HCT116 (cell line): ENCODE data around the gene OR6B1. TPM values are rescaled to one million over a fixed set of nuclear protein-coding genes. Genes with fewer than 3 reads are reported as not detected.

Source experiments
- ATAC-seq: fragments of 200-7000 bp; cut with Tn5 transposase; 2 replicates; pipeline ENCODE4 v1.9.1; 2020; ENCODE audit warnings: mild to moderate bottlenecking, moderate library complexity
- BruUV-seq: library from RNA; stranded (reverse); fragments of 400-500 nt; replicated peaks from 2 replicates; lab custom pipeline; 2021; lab: Mats Ljungman, UMichigan
- CTCF ChIA-PET: fragments of 300-600 bp; sonication (Branson Sonifier 250); formaldehyde crosslinking; loops from one replicate; lab custom pipeline; 2021; ENCODE audit warnings: antibody characterized with exemption; lab: Charles Lee
- POLR2A ChIA-PET: fragments of 300-600, 350-600 bp; sonication (Branson Sonifier 250); formaldehyde crosslinking; loops from one replicate; lab custom pipeline; 2021; ENCODE audit warnings: antibody characterized with exemption; lab: Charles Lee
- RAD21 ChIA-PET, 2 experiments: fragments of 300-600 bp; sonication (Branson Sonifier 250); formaldehyde crosslinking; loops; one replicate each; lab custom pipeline; 2023; ENCODE audit warnings: low total read pairs in 2 of 2; ENCODE audit not compliant: uncharacterized antibody in 2 of 2, unreplicated experiment in 2 of 2, low non-redundant PET in 1 of 2; lab: Charles Lee
- DNase-seq: peaks from one replicate; pipeline ENCODE4 v3.0.0-alpha.2; 2010; ENCODE audit warnings: low read depth, low spot score
- H2AFZ ChIP-seq: fragments of 200-600 bp; shearing (Covaris generic), sonication (generic); 2 replicates; pipeline ENCODE4 v1.6.1; 2017; ENCODE audit warnings: low read depth, mixed run types, mixed read lengths, antibody characterized with exemption, low read length; ENCODE audit not compliant: poor library complexity, severe bottlenecking
- H3K27ac ChIP-seq: 2 replicates; pipeline ENCODE4 v1.5.1; 2012; ENCODE audit warnings: low read depth, low read length
- H3K27me3 ChIP-seq: fragments of 200-600 bp; sonication (generic); 2 replicates; pipeline ENCODE4 v1.6.1; 2016; ENCODE audit warnings: mixed run types, low read length, mixed read lengths; ENCODE audit not compliant: insufficient read depth
- H3K36me3 ChIP-seq, 2 experiments: fragments of 200-500 bp in 1 of 2; fragments of 200-600 bp in 1 of 2; sonication (Bioruptor generic) in 1 of 2; sonication (generic) in 1 of 2; 2 replicates each; pipeline versions ENCODE4 v1.5.1 to v1.6.1; 2014 to 2016; ENCODE audit warnings: low read length in 2 of 2, inconsistent platforms in 1 of 2, mixed read lengths in 1 of 2, mixed run types in 1 of 2; ENCODE audit not compliant: insufficient read depth in 2 of 2, control insufficient read depth in 1 of 2
- H3K4me1 ChIP-seq, 2 experiments: fragments of 200-600 bp in 1 of 2; sonication (generic) in 1 of 2; 2 replicates each; pipeline versions ENCODE4 v1.5.1 to v1.6.1; 2012 to 2017; ENCODE audit warnings: low read length in 2 of 2, inconsistent platforms in 1 of 2, mild to moderate bottlenecking in 1 of 2, mixed read lengths in 1 of 2, mixed run types in 1 of 2, moderate library complexity in 1 of 2; ENCODE audit not compliant: insufficient read depth in 2 of 2, control insufficient read depth in 1 of 2
- H3K4me2 ChIP-seq: fragments of 200-600 bp; sonication (generic); 2 replicates; pipeline ENCODE4 v1.6.1; 2017; ENCODE audit warnings: mixed run types, low read length, mixed read lengths
- H3K4me3 ChIP-seq, 2 experiments: fragments of 200-600 bp in 1 of 2; sonication (generic) in 1 of 2; replicated peaks in 1 of 2; 2 replicates each; pipeline ENCODE4 v1.5.1; 2011 to 2016; ENCODE audit warnings: low read length in 2 of 2, control low read depth in 1 of 2, low read depth in 1 of 2, mild to moderate bottlenecking in 1 of 2, mixed read lengths in 1 of 2, mixed run types in 1 of 2
- H3K79me2 ChIP-seq: fragments of 200-600 bp; sonication (generic); 2 replicates; pipeline ENCODE4 v1.6.1; 2017; ENCODE audit warnings: mild to moderate bottlenecking, mixed run types, low read length, moderate library complexity, mixed read lengths; ENCODE audit not compliant: insufficient read depth
- H3K9ac ChIP-seq: fragments of 200-600 bp; sonication (generic); 2 replicates; pipeline ENCODE4 v1.6.1; 2016; ENCODE audit warnings: low read length, mixed read lengths
- H3K9me2 ChIP-seq: fragments of 200-600 bp; sonication (generic), shearing (Covaris generic); 2 replicates; pipeline ENCODE4 v1.6.1; 2017; ENCODE audit warnings: mixed run types, mild to moderate bottlenecking, moderate library complexity; ENCODE audit not compliant: insufficient read depth
- H3K9me3 ChIP-seq, 2 experiments: fragments of 200-500 bp in 1 of 2; fragments of 200-600 bp in 1 of 2; sonication (Bioruptor generic) in 1 of 2; sonication (generic) in 1 of 2; 2 replicates each; pipeline ENCODE4 v1.6.1; 2014 to 2017; ENCODE audit warnings: low read length in 2 of 2, mixed read lengths in 2 of 2, inconsistent platforms in 1 of 2, low read depth in 1 of 2, mild to moderate bottlenecking in 1 of 2, mixed run types in 1 of 2, moderate library complexity in 1 of 2; ENCODE audit not compliant: control insufficient read depth in 1 of 2, insufficient read depth in 1 of 2
- H4K20me1 ChIP-seq: fragments of 200-600 bp; sonication (generic), shearing (Covaris generic); 2 replicates; pipeline ENCODE4 v1.6.1; 2017; ENCODE audit warnings: mixed run types, mild to moderate bottlenecking, moderate library complexity; ENCODE audit not compliant: insufficient read depth
- CEBPB ChIP-seq: IDR thresholded peaks from 2 replicates; pipeline ENCODE4 v1.6.1; 2012; ENCODE audit warnings: low read depth
- CTCF ChIP-seq, 3 experiments: fragments of 200-600 bp in 1 of 3; sonication (generic) in 1 of 3; IDR thresholded peaks in 2 of 3; conservative IDR thresholded peaks in 1 of 3; 2 replicates each; pipeline ENCODE4 v1.5.1; 2012 to 2017; ENCODE audit warnings: low read depth in 2 of 3, low read length in 2 of 3, antibody characterized with exemption in 1 of 3, borderline replicate concordance in 1 of 3, control low read depth in 1 of 3, mild to moderate bottlenecking in 1 of 3, mixed read lengths in 1 of 3, mixed run types in 1 of 3, moderate library complexity in 1 of 3; ENCODE audit not compliant: insufficient read depth in 1 of 3
- EGR1 ChIP-seq: IDR thresholded peaks from 2 replicates; pipeline ENCODE4 v1.6.1; 2012; ENCODE audit warnings: low read depth
- EZH2 ChIP-seq: fragments of 200-600 bp; sonication (generic); IDR thresholded peaks from 2 replicates; pipeline ENCODE4 v1.6.1; 2017; ENCODE audit warnings: antibody characterized with exemption, mixed run types
- POLR2AphosphoS5 ChIP-seq: IDR thresholded peaks from 2 replicates; pipeline ENCODE4 v1.6.1; 2011; ENCODE audit warnings: mild to moderate bottlenecking, low read depth, low read length, moderate library complexity
- ZBTB33 ChIP-seq: IDR thresholded peaks from 2 replicates; pipeline ENCODE4 v1.6.1; 2011; ENCODE audit warnings: mild to moderate bottlenecking, low read length, moderate library complexity; ENCODE audit not compliant: insufficient replicate concordance; ENCODE audit errors: extremely low read depth
- ZNF274 ChIP-seq: fragments of 200-500 bp; sonication (Bioruptor generic); IDR thresholded peaks from 2 replicates; pipeline ENCODE4 v1.6.1; 2014; ENCODE audit warnings: mild to moderate bottlenecking, low read depth, low read length, inconsistent platforms
- intact Hi-C: fragments of 100-400 bp; cut with micrococcal nuclease; formaldehyde crosslinking; loops from 2 replicates; pipeline ENCODE4 v1.10.0; 2022
- total RNA-seq: library from RNA; stranded (reverse); gene quantifications from one replicate; pipeline ENCODE4 v1.2.1, GENCODE V29; 2021; ENCODE audit not compliant: unreplicated experiment

Gene OR6B1
- total RNA-seq, 1 experiment from 2014 or later: not detected

- no peaks in the 10 kb centered on the region for H3K27me3 ChIP-seq
- intact Hi-C loops: no loop called here
- no TSS peak for BruUV-seq
- no peaks in the 10 kb centered on the region; a peak in 1 of 4 replicates for H3K9me3 ChIP-seq
- POLR2A ChIA-PET: no interaction called here
- no peaks in the 10 kb centered on the region for H3K9me2 ChIP-seq
- ATAC-seq (no peak), DNase-seq (no peak)
- RAD21 ChIA-PET: no interaction called here
- TF ChIP-seq EGR1 (no peak), CTCF (IDR thresholded peaks at IDR 0.05 in 2 of 3, conservative IDR thresholded peaks at IDR 0.05 in 1 of 3; ENCODE audit: borderline replicate concordance in 1 of 3, insufficient read depth in 1 of 3, low read depth in 2 of 3, low read length in 2 of 3) (no peak), POLR2AphosphoS5 (no peak), ZBTB33 (no peak), ZNF274 (no peak), EZH2 (no peak), CEBPB (no peak)
- no peaks in the 10 kb centered on the region for H3K79me2 ChIP-seq
- no peaks in the 10 kb centered on the region for H4K20me1 ChIP-seq
- H3K36me3 ChIP-seq: no peaks in the 10 kb centered on the region
- H3K27ac ChIP-seq: no peak overlapping the region
- no peak overlapping the region for H3K4me2 ChIP-seq
- no peak overlapping the region for H3K4me3 ChIP-seq
- H3K9ac ChIP-seq: no peak overlapping the region
- no peaks in the 10 kb centered on the region for H3K4me1 ChIP-seq
- CTCF ChIA-PET: no interaction called here
- H2AFZ ChIP-seq: no peak overlapping the region
Observed at GRCh38 chr7:144006029-144006691, 6.0 kb downstream of the OR6B1 start.
